ENCODE data around the gene PLVAP. TPM values are rescaled to one million over a fixed set of nuclear protein-coding genes. Genes with fewer than 3 reads are reported as not detected.

Gene PLVAP
- total RNA-seq, 1 experiment from 2014 or later: not detected

- H3T11ph ChIP-seq (ENCODE audit: low read length): no peak overlapping the region
- no peaks in the 10 kb centered on the region for H3K4me1 ChIP-seq (ENCODE audit: insufficient read depth, low read length)
- no peak overlapping the region for H4K8ac ChIP-seq (replicated peaks; ENCODE audit: insufficient read length, low read depth, low read length)
- H2BK20ac ChIP-seq (ENCODE audit: low read depth, low read length, poor library complexity, severe bottlenecking): no peak overlapping the region
- DNase-seq: no peak
- H3K27ac ChIP-seq (ENCODE audit: insufficient read length, low read depth, low read length): no peak overlapping the region
- no peak overlapping the region for H3K4ac ChIP-seq (ENCODE audit: low read depth, low read length)
- H3K4me2 ChIP-seq (ENCODE audit: insufficient read depth, insufficient read length, low read length): peak overlapping the region; percentile 37
- no peak overlapping the region for H2AK5ac ChIP-seq (ENCODE audit: insufficient read length, low read length)
- H2AFZ ChIP-seq (ENCODE audit: low read length): no peak overlapping the region
- H2BK12ac ChIP-seq (ENCODE audit: insufficient read length, low read depth, low read length): no peak overlapping the region
- H3K23me2 ChIP-seq (ENCODE audit: insufficient read length, low read depth, low read length, poor library complexity, severe bottlenecking): peaks cover 5% of the 10 kb centered on the region
- no peak for TF ChIP-seq CTCF (conservative IDR thresholded peaks at IDR 0.05)
- H3K14ac ChIP-seq (ENCODE audit: insufficient read depth, low read length): no peak overlapping the region
- H4K20me1 ChIP-seq (ENCODE audit: control insufficient read depth, insufficient read depth, insufficient read length): no peaks in the 10 kb centered on the region
- no peak overlapping the region for H3K23ac ChIP-seq (ENCODE audit: insufficient read length, low read depth, low read length)
- H2BK120ac ChIP-seq (ENCODE audit: low read depth, low read length, poor library complexity, severe bottlenecking): no peak overlapping the region
- no peaks in the 10 kb centered on the region for H3K79me2 ChIP-seq (ENCODE audit: insufficient read depth, low read length)
- H3K18ac ChIP-seq (ENCODE audit: insufficient read length, low read depth, low read length): no peak overlapping the region
- Mint-ChIP-seq H3K4me3 (peak overlapping the region in 1 of 2 experiments; percentile 60; a peak in 1 of 5 replicates), H3K9me3 (no peaks in the 10 kb centered on the region), H3K36me3 (ENCODE audit: insufficient read depth in 1 of 3, low read depth in 3 of 3) (peaks cover 9 to 41% (median 27%) of the 10 kb centered on the region in 3 experiments), H3K4me1 (peaks cover 6 to 23% of the 10 kb centered on the region in 2 experiments), H3K27me3 (ENCODE audit: low read depth) (peaks cover 7% of the 10 kb centered on the region), H3K27ac (0 out of 7 replicates have a peak overlapping the region, but pooled peaks of 1 of the 3 experiments have one; percentile 57)
- H3K79me1 ChIP-seq (ENCODE audit: insufficient read depth, low read depth, low read length, poor library complexity, severe bottlenecking): no peaks in the 10 kb centered on the region
- H3K27me3 ChIP-seq (ENCODE audit: insufficient read depth, low read length): no peaks in the 10 kb centered on the region
- no CpG with 5 or more reads among the region's 17 CpGs for WGBS (ENCODE audit: extremely low coverage, insufficient read length, low lambda C conversion rate)
- H4K5ac ChIP-seq (ENCODE audit: insufficient read length, low read depth, low read length): no peak overlapping the region
- H3K9me3 ChIP-seq (ENCODE audit: control insufficient read depth, low read depth, low read length): no peaks in the 10 kb centered on the region
- no peak overlapping the region for H2BK5ac ChIP-seq (ENCODE audit: insufficient read length, low read length)
- no peak overlapping the region for H3K56ac ChIP-seq (ENCODE audit: insufficient read length, low read depth, low read length)
- H3K9ac ChIP-seq (ENCODE audit: extremely low read depth, insufficient read length, low read length): no peak overlapping the region
- no peak overlapping the region for H4K91ac ChIP-seq (ENCODE audit: insufficient read length, low read depth, low read length)
- no peak overlapping the region for H2BK15ac ChIP-seq (ENCODE audit: low read depth, low read length)
Measured at GRCh38 chr19:17325881-17326594, 51.1 kb downstream of the PLVAP start.
